ENCODE results near the gene PIP4K2A. TPM values are rescaled to one million over a fixed set of nuclear protein-coding genes. Genes with fewer than 3 reads are reported as not detected.
"Not testable (repeated sequence)": the region's sequence is repeated elsewhere in the genome, so short reads cannot be mapped to it uniquely, and the experiment has no call there.

Gene PIP4K2A
- total RNA-seq, 4 donors from 2014 or later = 29.3 to 52.4 (median 34.5) TPM

DNA sequence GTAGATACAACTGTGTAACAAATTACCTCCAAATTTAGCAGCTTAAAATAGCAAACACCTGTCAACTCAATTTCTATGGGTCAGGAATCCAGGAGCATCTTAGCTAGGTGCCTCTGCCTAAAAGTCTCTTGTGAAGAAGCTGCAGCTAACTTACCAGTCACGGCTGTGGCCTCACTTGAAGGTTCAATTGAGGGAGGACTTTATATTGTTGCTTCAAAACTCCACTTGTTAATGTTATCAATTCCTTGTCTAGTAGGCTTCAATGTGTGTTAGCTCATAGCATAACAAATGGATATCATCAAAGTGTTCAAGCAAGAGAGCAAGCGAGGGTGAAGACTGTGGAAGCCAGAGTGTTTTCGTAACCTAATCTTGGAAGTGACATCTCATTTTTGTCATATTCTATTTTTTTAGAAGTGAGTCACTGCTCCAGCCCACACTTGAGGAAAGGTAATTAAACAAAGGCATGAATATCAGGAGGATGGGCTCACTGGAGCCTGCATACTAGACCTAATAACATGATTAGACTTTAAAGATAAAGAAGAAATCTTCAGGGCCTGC, 196.1 kb downstream of the PIP4K2A start:
- TF ChIP-seq POLR2A (IDR thresholded peaks at IDR 0.05) (no peak), EP300 (IDR thresholded peaks at IDR 0.05) (no peak)
- TF ChIP-seq, protein P1, sequence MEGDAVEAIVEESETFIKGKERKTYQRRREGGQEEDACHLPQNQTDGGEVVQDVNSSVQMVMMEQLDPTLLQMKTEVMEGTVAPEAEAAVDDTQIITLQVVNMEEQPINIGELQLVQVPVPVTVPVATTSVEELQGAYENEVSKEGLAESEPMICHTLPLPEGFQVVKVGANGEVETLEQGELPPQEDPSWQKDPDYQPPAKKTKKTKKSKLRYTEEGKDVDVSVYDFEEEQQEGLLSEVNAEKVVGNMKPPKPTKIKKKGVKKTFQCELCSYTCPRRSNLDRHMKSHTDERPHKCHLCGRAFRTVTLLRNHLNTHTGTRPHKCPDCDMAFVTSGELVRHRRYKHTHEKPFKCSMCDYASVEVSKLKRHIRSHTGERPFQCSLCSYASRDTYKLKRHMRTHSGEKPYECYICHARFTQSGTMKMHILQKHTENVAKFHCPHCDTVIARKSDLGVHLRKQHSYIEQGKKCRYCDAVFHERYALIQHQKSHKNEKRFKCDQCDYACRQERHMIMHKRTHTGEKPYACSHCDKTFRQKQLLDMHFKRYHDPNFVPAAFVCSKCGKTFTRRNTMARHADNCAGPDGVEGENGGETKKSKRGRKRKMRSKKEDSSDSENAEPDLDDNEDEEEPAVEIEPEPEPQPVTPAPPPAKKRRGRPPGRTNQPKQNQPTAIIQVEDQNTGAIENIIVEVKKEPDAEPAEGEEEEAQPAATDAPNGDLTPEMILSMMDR (IDR thresholded peaks at IDR 0.05) = no peak
- Histone ChIP-seq H3K27ac (no peak overlapping the region), H3K4me3 (no peak overlapping the region), H3K27me3 (peaks cover 0 to 9% of the 10 kb centered on the region in 2 donors), H3K4me1 (no peaks in the 10 kb centered on the region), H3K9me3 (peaks cover 0 to 18% (median 4%) of the 10 kb centered on the region in 4 donors), H3K36me3 (no peaks in the 10 kb centered on the region)
- no peak for DNase-seq (ENCODE audit: low spot score in 2 of 2)
- 85 to 87% methylated on average over 3 of the region's 3 CpGs for WGBS, 2 donors

DNA sequence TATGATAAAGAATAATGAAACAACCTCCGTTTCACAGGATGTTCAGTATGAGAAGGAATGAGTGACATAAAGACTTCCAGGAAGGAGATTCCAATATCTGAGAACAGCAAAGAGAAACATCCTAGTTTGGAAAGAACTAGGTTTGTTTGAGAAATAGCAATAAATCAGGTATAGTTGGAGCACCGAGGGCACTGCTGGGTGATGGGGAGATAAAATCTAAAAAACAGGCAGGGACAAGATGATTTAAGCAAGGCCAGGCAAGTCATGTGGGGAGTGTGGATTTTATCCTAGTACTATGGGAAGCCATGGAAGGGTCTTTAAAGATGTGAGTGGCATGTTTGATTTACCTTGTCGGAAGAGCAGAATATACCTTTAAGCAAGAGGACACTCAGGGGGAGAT, 199.4 kb downstream of the PIP4K2A start:
- no peak overlapping the region for H3K27ac ChIP-seq
- H3K4me3 ChIP-seq = no peak overlapping the region
- H3K36me3 ChIP-seq = no peaks in the 10 kb centered on the region
- H3K4me1 ChIP-seq = no peaks in the 10 kb centered on the region
- TF ChIP-seq EP300 (IDR thresholded peaks at IDR 0.05) = no peak
- TF ChIP-seq POLR2A (IDR thresholded peaks at IDR 0.05) = no peak
- TF ChIP-seq, protein P1 (IDR thresholded peaks at IDR 0.05) = no peak
- H3K27me3 ChIP-seq = peaks cover 0 to 9% of the 10 kb centered on the region in 2 donors
- 68 to 77% methylated on average over 3 of the region's 3 CpGs for WGBS, 2 donors
- H3K9me3 ChIP-seq = peaks cover 0 to 19% (median 0%) of the 10 kb centered on the region in 4 donors
- no peak for DNase-seq (ENCODE audit: low spot score in 2 of 2)

DNA sequence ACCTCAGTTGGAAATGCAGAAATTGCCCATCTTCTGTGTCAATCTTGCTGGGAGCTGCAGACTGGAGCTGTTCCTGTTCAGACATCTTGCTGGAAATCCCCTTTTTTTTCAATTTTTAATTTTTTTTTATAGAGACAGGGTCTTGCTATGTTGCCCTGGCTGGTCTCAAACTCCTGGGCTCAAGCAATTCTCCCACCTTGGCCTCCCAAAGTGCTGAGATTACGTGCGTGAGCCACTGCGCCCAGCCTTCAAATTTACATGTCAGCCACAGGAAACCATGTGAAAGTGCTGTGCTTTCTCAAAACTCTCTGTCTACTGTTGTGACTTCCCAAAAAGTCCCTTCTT, 200.0 kb downstream of the PIP4K2A start:
- H3K27ac ChIP-seq; H3K36me3 ChIP-seq; DNase-seq (ENCODE audit: low spot score in 2 of 2); H3K4me3 ChIP-seq; H3K27me3 ChIP-seq; H3K4me1 ChIP-seq: not testable (repeated sequence)
- peaks cover 0 to 21% (median 0%) of the 10 kb centered on the region in 4 donors for H3K9me3 ChIP-seq
- 93 to 98% methylated on average over 3 of the region's 3 CpGs for WGBS, 2 donors

DNA sequence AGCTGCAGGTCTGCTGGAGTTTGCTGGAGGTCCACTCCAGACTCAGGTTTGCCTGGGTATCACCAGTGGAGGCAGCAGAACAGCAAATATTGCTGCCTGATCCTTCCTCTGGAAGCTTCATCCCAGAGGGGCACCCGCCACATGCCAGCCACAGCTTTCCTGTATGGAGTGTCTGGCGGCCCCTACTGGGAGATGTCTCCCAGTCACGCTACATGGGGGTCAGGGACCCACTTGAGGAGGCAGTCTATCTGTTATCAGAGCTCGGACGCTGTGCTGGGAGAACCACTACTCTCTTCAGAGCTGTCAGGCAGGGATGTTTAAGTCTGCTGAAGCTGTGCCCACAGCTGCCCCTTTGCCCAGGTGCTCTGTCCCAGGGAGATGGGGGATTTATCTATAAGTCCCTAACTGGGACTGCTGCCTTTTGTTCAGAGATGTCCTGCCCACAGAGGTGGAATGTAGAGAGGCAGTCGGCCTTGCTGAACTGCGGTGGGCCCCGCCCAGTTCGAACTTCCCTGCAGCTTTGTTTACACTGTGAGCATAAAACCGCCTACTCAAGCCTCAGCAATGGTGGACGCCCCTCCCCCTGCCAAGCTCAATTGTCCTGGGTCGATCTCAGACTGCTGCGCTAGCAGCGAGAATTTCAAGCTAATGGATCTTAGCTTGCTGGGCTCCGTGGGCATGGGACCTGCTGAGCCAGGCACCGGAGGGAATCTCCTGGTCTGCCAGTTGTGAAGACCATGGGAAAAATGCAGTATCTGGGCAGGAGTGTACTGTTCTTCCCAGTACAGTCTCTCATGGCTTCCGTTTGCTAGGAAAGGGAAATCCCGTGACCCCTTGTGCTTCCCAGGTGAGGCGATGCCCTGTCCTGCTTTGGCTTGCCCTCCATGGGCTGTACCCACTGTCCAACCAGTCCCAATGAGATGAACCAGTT, 200.6 kb downstream of the PIP4K2A start:
- H3K36me3 ChIP-seq; H3K27ac ChIP-seq; H3K4me1 ChIP-seq; DNase-seq (ENCODE audit: low spot score in 2 of 2); H3K4me3 ChIP-seq; H3K27me3 ChIP-seq: not testable (repeated sequence)
- 44 to 52% methylated on average over 14 to 18 of the region's 19 CpGs for WGBS, 2 donors
- peaks cover 0 to 28% (median 0%) of the 10 kb centered on the region in 4 donors for H3K9me3 ChIP-seq

DNA sequence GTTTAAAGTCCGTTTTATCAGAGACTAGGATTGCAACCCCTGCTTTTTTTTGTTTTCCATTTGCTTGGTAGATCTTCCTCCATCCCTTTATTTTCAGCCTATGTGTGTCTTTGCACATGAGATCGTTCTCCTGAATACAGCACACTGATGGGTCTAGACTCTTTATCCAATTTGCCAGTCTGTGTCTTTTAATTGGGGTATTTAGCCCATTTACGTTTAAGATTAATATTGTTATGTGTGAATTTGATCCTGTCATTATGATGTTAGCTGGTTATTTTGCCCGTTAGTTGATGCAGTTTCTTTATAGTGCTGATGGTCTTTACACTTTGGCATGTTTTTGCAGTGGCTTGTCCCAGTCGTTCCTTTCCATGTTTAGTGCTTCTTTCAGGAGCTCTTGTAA, 202.4 kb downstream of the PIP4K2A start:
- 84 to 90% methylated on average over 5 of the region's 5 CpGs for WGBS, 2 donors
- not testable (repeated sequence) for H3K27ac ChIP-seq; H3K4me3 ChIP-seq; H3K4me1 ChIP-seq; H3K27me3 ChIP-seq; DNase-seq (ENCODE audit: low spot score in 2 of 2); H3K36me3 ChIP-seq
- H3K9me3 ChIP-seq = peaks cover 0 to 28% (median 0%) of the 10 kb centered on the region in 4 donors

DNA sequence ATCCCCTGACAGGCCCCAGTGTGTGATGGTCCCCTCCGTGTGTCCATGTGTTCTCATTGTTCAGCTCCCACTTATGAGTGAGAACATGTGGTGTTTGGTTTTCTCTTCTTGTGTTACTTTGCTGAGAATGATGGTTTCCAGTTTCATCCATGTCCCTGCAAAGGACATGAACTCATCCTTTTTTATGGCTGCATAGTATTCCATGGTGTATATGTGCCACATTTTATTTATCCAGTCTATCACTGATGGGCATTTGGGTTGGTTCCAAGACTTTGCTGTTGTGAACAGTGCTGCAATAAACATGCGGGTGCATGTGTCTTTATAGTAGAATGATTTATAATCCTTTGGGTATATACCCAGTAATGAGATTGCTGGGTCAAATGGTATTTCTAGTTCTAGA, 206.2 kb downstream of the PIP4K2A start:
- H3K9me3 ChIP-seq = peaks cover 0 to 26% (median 0%) of the 10 kb centered on the region in 4 donors
- DNase-seq (ENCODE audit: low spot score in 2 of 2); H3K4me1 ChIP-seq; H3K4me3 ChIP-seq; H3K36me3 ChIP-seq; H3K27me3 ChIP-seq; H3K27ac ChIP-seq: not testable (repeated sequence)
- 92 to 96% methylated on average over 2 of the region's 2 CpGs for WGBS, 2 donors

DNA sequence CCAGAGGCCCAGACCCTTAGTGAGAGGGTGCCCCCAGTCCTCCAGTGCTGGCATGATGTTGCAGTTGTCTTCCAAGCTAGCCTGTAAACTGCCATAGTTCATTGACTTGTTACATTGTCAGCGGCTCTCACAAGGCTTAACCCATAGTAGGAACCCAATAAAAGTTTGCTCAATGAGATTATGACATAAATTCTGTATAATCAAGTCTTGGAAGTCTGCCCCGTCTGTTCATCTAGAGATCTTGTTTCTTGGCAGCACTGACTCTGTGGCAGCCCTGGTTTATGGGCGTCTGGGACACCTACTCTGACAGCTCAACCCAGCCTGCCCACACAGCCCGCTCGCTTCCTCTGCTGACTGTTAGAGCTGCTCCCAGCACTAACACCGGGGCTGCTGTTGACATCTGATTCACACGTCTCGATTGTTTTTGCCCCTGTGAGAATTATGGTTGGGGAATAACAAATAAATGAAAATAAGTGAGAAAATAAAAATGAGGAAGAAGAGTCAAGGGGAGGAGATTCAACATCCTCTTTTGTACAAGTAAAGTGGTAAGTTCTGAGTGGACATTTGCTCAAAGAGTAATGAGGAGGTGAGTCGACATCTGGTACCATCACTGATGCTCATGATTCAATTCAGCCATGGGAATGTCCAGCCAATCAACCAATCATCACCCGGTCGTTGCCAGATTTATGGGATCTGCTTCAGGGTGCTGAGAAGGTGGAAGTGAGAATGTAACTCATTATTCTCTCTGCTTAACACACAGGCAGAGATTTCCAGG, 208.3 kb downstream of the PIP4K2A start:
- WGBS, 2 donors = 43 to 44% methylated on average over 11 of the region's 11 CpGs
- H3K36me3 ChIP-seq = no peaks in the 10 kb centered on the region
- DNase-seq (ENCODE audit: low spot score in 2 of 2) = no peak
- no peaks in the 10 kb centered on the region for H3K27me3 ChIP-seq
- peaks cover 0 to 9% (median 0%) of the 10 kb centered on the region in 4 donors for H3K9me3 ChIP-seq
- H3K4me1 ChIP-seq = peaks cover 0 to 5% (median 2%) of the 10 kb centered on the region in 4 donors
- H3K4me3 ChIP-seq = no peak overlapping the region
- H3K27ac ChIP-seq = no peak overlapping the region
- TF ChIP-seq, protein P1 (IDR thresholded peaks at IDR 0.05) = no peak
- TF ChIP-seq EP300 (IDR thresholded peaks at IDR 0.05) (no peak), POLR2A (IDR thresholded peaks at IDR 0.05) (no peak)
